ENCODE data around the gene CCDC85B. TPM values are rescaled to one million over a fixed set of nuclear protein-coding genes. Genes with fewer than 3 reads are reported as not detected.
"Not testable (repeated sequence)": the region's sequence is repeated elsewhere in the genome, so short reads cannot be mapped to it uniquely, and the experiment has no call there.

The CCDC85B gene
- total RNA-seq, 4 donors from 2014 or later: 16.0 to 34.3 (median 28.0) TPM

- Histone ChIP-seq H3K4me1 (peaks cover 42 to 79% (median 46%) of the 10 kb centered on the region in 3 donors), H3K36me3 (peaks cover 0 to 49% (median 11%) of the 10 kb centered on the region in 3 donors), H3K9me3 (no peaks in the 10 kb centered on the region), H3K4me3 (peak within 1 kb of the TSS; percentile 56 to 90 (median 83)), H3K27ac (peak within 1 kb of the TSS; percentile 93 to 98 (median 97)), H3K27me3 (no peaks in the 10 kb centered on the region)
- peak; percentile 88 for DNase-seq
- WGBS, 2 donors: 0% methylated on average over 7 to 11 of the region's 57 CpGs
- intact Hi-C loops (cut with DNase I): no loop called here
- TF ChIP-seq CTCF (IDR thresholded peaks at IDR 0.05) (peak; percentile 71 to 97 (median 94)), POLR2A (IDR thresholded peaks at IDR 0.05) (peak in 3 of 4 donors; percentile 59 to 94 (median 81))
Measured at GRCh38 chr11:65888163-65888814, 2.2 kb upstream of the CCDC85B start, which contains the start of gene FIBP. Gene FIBP (minus strand): TSS chr11:65888471. CDS start chr11:65888418, 53 bp downstream.

GRCh38 chr11:65891219-65892136 lies 1.0 kb downstream of the CCDC85B start:
- TF ChIP-seq CTCF (IDR thresholded peaks at IDR 0.05) (peak in 1 of 6 experiments; percentile 3), POLR2A (IDR thresholded peaks at IDR 0.05) (peak in 1 of 4 donors; percentile 11)
- Histone ChIP-seq H3K4me3 (peak overlapping the region; percentile 64 to 90 (median 83)), H3K27me3 (no peaks in the 10 kb centered on the region), H3K4me1 (peaks cover 53 to 78% (median 57%) of the 10 kb centered on the region in 3 donors), H3K36me3 (peaks cover 0 to 30% (median 0%) of the 10 kb centered on the region in 3 donors), H3K9me3 (no peaks in the 10 kb centered on the region), H3K27ac (peak overlapping the region; percentile 93 to 98 (median 97))
- DNase-seq: no peak
- WGBS, 2 donors: 3 to 14% methylated on average over 8 to 11 of the region's 57 CpGs
- intact Hi-C loops (cut with DNase I): no loop called here

GRCh38 chr11:65892137-65892540 lies 1.7 kb downstream of the CCDC85B start:
- WGBS, 2 donors: 69% methylated on average over 5 of the region's 5 CpGs; no CpG with 5 or more reads in 1 of the 2 donors

GRCh38 chr11:65892661-65893317 lies 2.3 kb downstream of the CCDC85B start:
- H3K36me3 ChIP-seq: peaks cover 0 to 23% (median 0%) of the 10 kb centered on the region in 3 donors
- peaks cover 46 to 76% (median 52%) of the 10 kb centered on the region in 3 donors for H3K4me1 ChIP-seq
- DNase-seq: no peak
- H3K9me3 ChIP-seq: no peaks in the 10 kb centered on the region
- intact Hi-C loops (cut with DNase I): no loop called here
- no peaks in the 10 kb centered on the region for H3K27me3 ChIP-seq
- 62 to 78% methylated on average over 7 to 9 of the region's 10 CpGs for WGBS, 2 donors
- peak overlapping the region; percentile 93 to 98 (median 97) for H3K27ac ChIP-seq
- H3K4me3 ChIP-seq: peak overlapping the region in 1 of 4 donors; percentile 83
- no peak for TF ChIP-seq POLR2A (IDR thresholded peaks at IDR 0.05)
- no peak for TF ChIP-seq CTCF (IDR thresholded peaks at IDR 0.05)

More at GRCh38 chr11:65892137-65892540, 1.7 kb downstream of the CCDC85B start:
- Histone ChIP-seq H3K36me3 (peaks cover 0 to 24% (median 0%) of the 10 kb centered on the region in 3 donors), H3K4me3 (peak overlapping the region in 3 of 4 donors; percentile 83 to 90 (median 83)), H3K27ac (peak overlapping the region; percentile 93 to 98 (median 97)), H3K4me1 (peaks cover 53 to 78% (median 57%) of the 10 kb centered on the region in 3 donors)
- intact Hi-C loops (cut with DNase I); H3K9me3 ChIP-seq; DNase-seq; H3K27me3 ChIP-seq: not testable (repeated sequence)

GRCh38 chr11:65894034-65894591 lies 3.6 kb downstream of the CCDC85B start:
- intact Hi-C loops (cut with DNase I): no loop called here
- Histone ChIP-seq H3K27me3 (peaks cover 0 to 2% (median 0%) of the 10 kb centered on the region in 4 donors), H3K36me3 (peaks cover 0 to 23% (median 0%) of the 10 kb centered on the region in 3 donors), H3K27ac (peak overlapping the region; percentile 68 to 98 (median 97)), H3K4me3 (peak overlapping the region in 3 of 4 donors; percentile 11 to 54 (median 15)), H3K4me1 (peaks cover 45 to 76% (median 45%) of the 10 kb centered on the region in 3 donors), H3K9me3 (no peaks in the 10 kb centered on the region)
- DNase-seq: no peak
- WGBS, 2 donors: 58 to 83% methylated on average over 6 to 11 of the region's 16 CpGs
- TF ChIP-seq POLR2A (IDR thresholded peaks at IDR 0.05): peak in 1 of 4 donors; percentile 33
- TF ChIP-seq CTCF (IDR thresholded peaks at IDR 0.05): no peak

Data from esophagus squamous epithelium (tissue), 5 donors.